HEK293T (cell line): Measurements from ENCODE around the gene KIF26B.

Experiments
- BHLHE40 ChIP-seq: fragments of 450-650 bp; IDR thresholded peaks from 2 replicates; pipeline ENCODE4 v1.6.1; 2016; ENCODE audit warnings: mild to moderate bottlenecking, moderate library complexity, borderline replicate concordance
- FOXK2 ChIP-seq: fragments of 450-650 bp; IDR thresholded peaks from 2 replicates; pipeline ENCODE4 v1.6.1; 2016; ENCODE audit warnings: mild to moderate bottlenecking
- FOXM1 ChIP-seq: fragments of 450-650 bp; IDR thresholded peaks from 2 replicates; pipeline ENCODE4 v1.6.1; 2017; ENCODE audit warnings: mild to moderate bottlenecking, borderline replicate concordance
- HDGF ChIP-seq: fragments of 450-650 bp; IDR thresholded peaks from 2 replicates; pipeline ENCODE4 v1.6.1; 2017; ENCODE audit warnings: antibody characterized with exemption, borderline replicate concordance
- PKNOX1 ChIP-seq: fragments of 450-650 bp; IDR thresholded peaks from 2 replicates; pipeline ENCODE4 v1.6.1; 2016
- ZNF384 ChIP-seq: fragments of 450-650 bp; IDR thresholded peaks from 2 replicates; pipeline ENCODE4 v1.6.1; 2016

- TF ChIP-seq FOXM1 (no peak), ZNF384 (no peak), BHLHE40 (no peak), PKNOX1 (no peak), HDGF (no peak), FOXK2 (no peak)
These were observed 289.5 kb downstream of the KIF26B start for GRCh38 chr1:245444147-245444828.
